ENCODE measurements around the gene FAM118A. TPM values are rescaled to one million over a fixed set of nuclear protein-coding genes. Genes with fewer than 3 reads are reported as not detected.

The FAM118A gene
- total RNA-seq, 1 experiment from 2014 or later = 21.3 TPM

DNA sequence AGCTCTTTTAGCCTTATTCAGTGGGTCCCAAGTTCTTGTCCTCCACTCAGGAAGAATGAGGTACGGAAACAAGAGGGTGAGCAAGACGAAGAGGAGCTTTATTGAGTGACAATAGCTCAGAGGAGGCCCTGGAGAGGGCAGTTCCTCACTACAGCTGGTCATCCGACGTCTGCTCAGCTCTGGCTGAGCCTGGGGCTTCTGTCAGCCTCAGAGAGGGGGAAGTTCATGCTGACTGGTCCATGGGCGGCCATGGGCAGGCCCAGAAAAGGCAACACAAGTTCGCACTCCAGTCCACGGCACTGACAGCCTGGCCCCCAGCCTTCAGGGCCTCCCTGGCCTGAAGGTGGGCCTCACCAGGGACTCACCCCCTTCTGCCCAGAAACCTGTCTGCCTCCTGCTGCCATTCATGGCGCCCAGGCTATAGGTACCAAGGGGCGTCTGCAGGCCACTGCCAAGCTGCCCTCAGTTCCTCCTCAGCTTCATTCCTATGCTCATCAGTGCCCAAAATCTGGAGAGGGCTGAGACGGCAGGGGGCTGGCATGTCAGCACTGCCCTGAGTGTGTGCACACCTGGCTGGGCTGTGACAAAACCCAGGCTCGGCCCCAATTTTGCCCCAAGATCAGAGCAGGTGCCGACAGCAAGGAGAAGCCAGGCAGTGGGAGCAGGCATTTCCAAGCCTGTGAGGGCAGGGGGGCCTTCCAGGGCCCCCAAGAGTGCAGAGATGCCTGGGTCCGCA is 47.4 kb upstream of the FAM118A start:
- Mint-ChIP-seq H3K9me3 (peaks cover 7% of the 10 kb centered on the region), H3K36me3 (peaks cover 3% of the 10 kb centered on the region; the same call in 1 of the 2 replicates), H3K27me3 (ENCODE audit: low read depth) (peaks cover 25% of the 10 kb centered on the region), H3K27ac (no peak overlapping the region), H3K4me1 (peaks cover 14% of the 10 kb centered on the region), H3K4me3 (no peak overlapping the region)
- ATAC-seq = no peak
- POLR2A ChIA-PET = no interaction called here
- no peak for DNase-seq (ENCODE audit: low spot score)
- TF ChIP-seq FOXP1 (CRISPR knock-in tag; IDR thresholded peaks at IDR 0.05; ENCODE audit: borderline replicate concordance) = no peak
- TF ChIP-seq, protein P1, sequence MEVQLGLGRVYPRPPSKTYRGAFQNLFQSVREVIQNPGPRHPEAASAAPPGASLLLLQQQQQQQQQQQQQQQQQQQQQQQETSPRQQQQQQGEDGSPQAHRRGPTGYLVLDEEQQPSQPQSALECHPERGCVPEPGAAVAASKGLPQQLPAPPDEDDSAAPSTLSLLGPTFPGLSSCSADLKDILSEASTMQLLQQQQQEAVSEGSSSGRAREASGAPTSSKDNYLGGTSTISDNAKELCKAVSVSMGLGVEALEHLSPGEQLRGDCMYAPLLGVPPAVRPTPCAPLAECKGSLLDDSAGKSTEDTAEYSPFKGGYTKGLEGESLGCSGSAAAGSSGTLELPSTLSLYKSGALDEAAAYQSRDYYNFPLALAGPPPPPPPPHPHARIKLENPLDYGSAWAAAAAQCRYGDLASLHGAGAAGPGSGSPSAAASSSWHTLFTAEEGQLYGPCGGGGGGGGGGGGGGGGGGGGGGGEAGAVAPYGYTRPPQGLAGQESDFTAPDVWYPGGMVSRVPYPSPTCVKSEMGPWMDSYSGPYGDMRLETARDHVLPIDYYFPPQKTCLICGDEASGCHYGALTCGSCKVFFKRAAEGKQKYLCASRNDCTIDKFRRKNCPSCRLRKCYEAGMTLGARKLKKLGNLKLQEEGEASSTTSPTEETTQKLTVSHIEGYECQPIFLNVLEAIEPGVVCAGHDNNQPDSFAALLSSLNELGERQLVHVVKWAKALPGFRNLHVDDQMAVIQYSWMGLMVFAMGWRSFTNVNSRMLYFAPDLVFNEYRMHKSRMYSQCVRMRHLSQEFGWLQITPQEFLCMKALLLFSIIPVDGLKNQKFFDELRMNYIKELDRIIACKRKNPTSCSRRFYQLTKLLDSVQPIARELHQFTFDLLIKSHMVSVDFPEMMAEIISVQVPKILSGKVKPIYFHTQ (CRISPR knock-in tag; IDR thresholded peaks at IDR 0.05) = no peak
- no peak for TF ChIP-seq CDX4 (CRISPR knock-in tag; IDR thresholded peaks at IDR 0.05; ENCODE audit: borderline replicate concordance)
- TF ChIP-seq CREB1 (CRISPR knock-in tag; IDR thresholded peaks at IDR 0.05) = no peak
- TF ChIP-seq OVOL2 (CRISPR knock-in tag; IDR thresholded peaks at IDR 0.05; ENCODE audit: borderline replicate concordance) = no peak
- no peak for TF ChIP-seq MYBL2 (CRISPR knock-in tag; IDR thresholded peaks at IDR 0.05)
- TF ChIP-seq GRHL2 (CRISPR knock-in tag; IDR thresholded peaks at IDR 0.05; ENCODE audit: insufficient replicate concordance, severe bottlenecking) = no peak
- no peak; the same call in 1 of the 2 replicates for TF ChIP-seq NR2C2 (CRISPR knock-in tag; IDR thresholded peaks at IDR 0.05)
- TF ChIP-seq, protein P2, sequence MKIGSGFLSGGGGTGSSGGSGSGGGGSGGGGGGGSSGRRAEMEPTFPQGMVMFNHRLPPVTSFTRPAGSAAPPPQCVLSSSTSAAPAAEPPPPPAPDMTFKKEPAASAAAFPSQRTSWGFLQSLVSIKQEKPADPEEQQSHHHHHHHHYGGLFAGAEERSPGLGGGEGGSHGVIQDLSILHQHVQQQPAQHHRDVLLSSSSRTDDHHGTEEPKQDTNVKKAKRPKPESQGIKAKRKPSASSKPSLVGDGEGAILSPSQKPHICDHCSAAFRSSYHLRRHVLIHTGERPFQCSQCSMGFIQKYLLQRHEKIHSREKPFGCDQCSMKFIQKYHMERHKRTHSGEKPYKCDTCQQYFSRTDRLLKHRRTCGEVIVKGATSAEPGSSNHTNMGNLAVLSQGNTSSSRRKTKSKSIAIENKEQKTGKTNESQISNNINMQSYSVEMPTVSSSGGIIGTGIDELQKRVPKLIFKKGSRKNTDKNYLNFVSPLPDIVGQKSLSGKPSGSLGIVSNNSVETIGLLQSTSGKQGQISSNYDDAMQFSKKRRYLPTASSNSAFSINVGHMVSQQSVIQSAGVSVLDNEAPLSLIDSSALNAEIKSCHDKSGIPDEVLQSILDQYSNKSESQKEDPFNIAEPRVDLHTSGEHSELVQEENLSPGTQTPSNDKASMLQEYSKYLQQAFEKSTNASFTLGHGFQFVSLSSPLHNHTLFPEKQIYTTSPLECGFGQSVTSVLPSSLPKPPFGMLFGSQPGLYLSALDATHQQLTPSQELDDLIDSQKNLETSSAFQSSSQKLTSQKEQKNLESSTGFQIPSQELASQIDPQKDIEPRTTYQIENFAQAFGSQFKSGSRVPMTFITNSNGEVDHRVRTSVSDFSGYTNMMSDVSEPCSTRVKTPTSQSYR (CRISPR knock-in tag; IDR thresholded peaks at IDR 0.05) = no peak
- CTCF ChIA-PET = interaction anchor here (0.9 to 3.1 kb wide), 3 partner anchors 54 to 179 kb away, joined by 3 to 12 read pairs (median 3); no protein-coding TSS in a partner anchor

DNA sequence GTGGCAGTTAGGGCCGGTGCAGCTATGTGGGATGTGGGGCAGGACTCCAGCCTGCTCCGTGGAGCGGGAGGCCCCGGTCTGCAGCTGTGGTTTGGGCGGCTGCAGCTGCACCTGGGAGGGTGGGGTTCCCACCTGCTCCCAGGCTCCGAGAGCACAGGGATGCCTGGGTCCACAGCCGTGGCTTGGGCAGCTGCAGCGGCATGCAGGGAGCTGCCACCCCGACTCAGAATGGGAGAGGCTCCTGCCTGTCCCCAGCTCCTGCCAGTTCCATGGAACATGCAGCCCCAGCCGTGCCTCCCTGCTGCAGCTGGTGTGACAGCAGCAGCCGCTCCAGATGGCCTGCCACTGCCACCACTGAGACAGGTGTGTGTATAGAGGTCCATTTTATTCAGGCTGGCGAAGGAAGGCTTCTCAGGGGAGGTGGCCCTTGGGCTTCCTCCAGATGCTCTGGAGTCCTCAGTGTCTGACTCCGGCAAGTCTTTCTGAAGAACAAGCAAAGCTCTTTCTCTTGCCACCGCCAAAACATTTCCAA is 46.7 kb upstream of the FAM118A start:
- TF ChIP-seq E2F5 (CRISPR knock-in tag; IDR thresholded peaks at IDR 0.05) (no peak), ZNF416 (CRISPR knock-in tag; IDR thresholded peaks at IDR 0.05) (no peak), FOXJ3 (CRISPR knock-in tag; IDR thresholded peaks at IDR 0.05; ENCODE audit: borderline replicate concordance) (no peak), TEAD1 (CRISPR knock-in tag; IDR thresholded peaks at IDR 0.05) (no peak), SMAD4 (CRISPR knock-in tag; IDR thresholded peaks at IDR 0.05) (no peak), ATF1 (CRISPR knock-in tag; IDR thresholded peaks at IDR 0.05) (no peak), ZNF423 (CRISPR knock-in tag; IDR thresholded peaks at IDR 0.05) (no peak), ZNF512 (CRISPR knock-in tag; IDR thresholded peaks at IDR 0.05; ENCODE audit: borderline replicate concordance) (no peak), ZSCAN18 (CRISPR knock-in tag; IDR thresholded peaks at IDR 0.05) (no peak)
- TF ChIP-seq, protein P3, sequence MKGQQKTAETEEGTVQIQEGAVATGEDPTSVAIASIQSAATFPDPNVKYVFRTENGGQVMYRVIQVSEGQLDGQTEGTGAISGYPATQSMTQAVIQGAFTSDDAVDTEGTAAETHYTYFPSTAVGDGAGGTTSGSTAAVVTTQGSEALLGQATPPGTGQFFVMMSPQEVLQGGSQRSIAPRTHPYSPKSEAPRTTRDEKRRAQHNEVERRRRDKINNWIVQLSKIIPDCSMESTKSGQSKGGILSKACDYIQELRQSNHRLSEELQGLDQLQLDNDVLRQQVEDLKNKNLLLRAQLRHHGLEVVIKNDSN (CRISPR knock-in tag; IDR thresholded peaks at IDR 0.05) = no peak
- no peak overlapping the region for H3K27ac Mint-ChIP-seq
- H3K36me3 Mint-ChIP-seq = peaks cover 2% of the 10 kb centered on the region; the same call in 1 of the 2 replicates
- peaks cover 25% of the 10 kb centered on the region for H3K27me3 Mint-ChIP-seq (ENCODE audit: low read depth)
- ChIA-PET POLR2A (no interaction called here), CTCF (interaction anchor here (0.7 to 3.1 kb wide), 4 partner anchors 54 to 178 kb away, joined by 3 to 12 read pairs (median 3); no protein-coding TSS in a partner anchor)
- H3K4me1 Mint-ChIP-seq = peaks cover 14% of the 10 kb centered on the region
- no peak overlapping the region for H3K4me3 Mint-ChIP-seq
- no peak for ATAC-seq
- peaks cover 2% of the 10 kb centered on the region for H3K9me3 Mint-ChIP-seq
- DNase-seq (ENCODE audit: low spot score) = no peak

All from WTC11 (cell line).